HPDE6-E6E7 (cell line): ENCODE data around the gene RTP2.

ENCODE experiments used
- DNase-seq: peaks from one replicate; pipeline ENCODE4 v3.0.0; 2011; ENCODE audit warnings: missing footprints; ENCODE audit errors: extremely low spot score

The RTP2 gene

GRCh38 chr3:187738331-187739093, 36.2 kb upstream of the RTP2 start:
- DNase-seq: peak; percentile 89

GRCh38 chr3:187738071-187738330, 35.6 kb upstream of the RTP2 start:
- no peak for DNase-seq

DNA sequence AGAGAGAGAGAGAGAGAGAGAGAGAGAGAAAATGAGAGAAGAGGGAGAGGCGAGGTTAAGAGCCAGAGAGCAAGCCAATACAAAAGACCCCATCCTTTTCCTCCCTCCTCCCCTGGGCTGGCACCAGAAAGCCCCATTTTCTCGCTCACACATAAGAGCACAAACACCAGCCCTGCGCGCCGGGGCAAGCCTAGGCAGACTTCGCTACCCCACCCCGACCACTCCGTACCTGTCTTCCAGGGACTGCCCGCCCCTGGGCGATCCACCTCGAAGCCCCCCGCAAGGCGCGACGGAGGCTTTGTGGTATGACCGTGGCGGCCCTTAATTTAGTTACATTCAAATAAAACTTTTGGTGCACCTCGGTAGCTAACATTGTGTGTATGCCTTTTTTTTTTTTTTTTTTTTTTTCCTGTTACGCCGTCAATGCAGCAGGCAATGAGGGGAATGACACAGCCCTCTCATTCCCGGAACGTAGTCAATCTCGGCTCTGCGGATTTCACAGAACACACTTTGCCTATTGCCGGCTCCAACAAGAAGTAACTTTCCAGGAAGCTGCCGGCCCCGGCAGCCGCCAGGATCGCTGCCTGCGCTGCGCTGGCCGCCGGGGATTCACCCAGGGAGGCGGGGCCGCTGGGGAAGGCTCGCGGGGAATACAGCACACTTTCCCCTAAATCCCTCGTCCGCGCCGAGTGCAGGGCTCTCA, 35.2 kb upstream of the RTP2 start:
- DNase-seq: peak; percentile 49

DNA sequence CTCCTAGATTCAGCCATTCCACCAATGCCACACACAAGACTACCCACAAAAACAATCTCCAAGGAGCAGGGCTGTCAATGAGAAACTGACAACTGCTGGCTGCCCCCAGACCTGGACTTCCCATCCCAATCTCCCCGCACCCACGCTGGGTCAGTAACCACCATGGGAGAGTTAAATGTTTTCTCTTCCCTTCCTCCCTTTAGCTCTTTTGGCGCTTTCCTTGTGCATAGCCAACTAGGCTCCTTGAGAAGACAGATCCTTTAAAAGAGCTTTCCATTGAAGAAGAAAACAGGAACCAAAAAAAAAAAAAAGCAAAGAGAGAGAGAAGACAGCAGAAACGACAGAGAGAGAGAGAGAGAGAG, 34.6 kb upstream of the RTP2 start:
- DNase-seq: no peak

GRCh38 chr3:187736418-187736871, 34.1 kb upstream of the RTP2 start:
- no peak for DNase-seq

- no peak for DNase-seq
Observed at GRCh38 chr3:187735837-187736236, 33.5 kb upstream of the RTP2 start.

DNA sequence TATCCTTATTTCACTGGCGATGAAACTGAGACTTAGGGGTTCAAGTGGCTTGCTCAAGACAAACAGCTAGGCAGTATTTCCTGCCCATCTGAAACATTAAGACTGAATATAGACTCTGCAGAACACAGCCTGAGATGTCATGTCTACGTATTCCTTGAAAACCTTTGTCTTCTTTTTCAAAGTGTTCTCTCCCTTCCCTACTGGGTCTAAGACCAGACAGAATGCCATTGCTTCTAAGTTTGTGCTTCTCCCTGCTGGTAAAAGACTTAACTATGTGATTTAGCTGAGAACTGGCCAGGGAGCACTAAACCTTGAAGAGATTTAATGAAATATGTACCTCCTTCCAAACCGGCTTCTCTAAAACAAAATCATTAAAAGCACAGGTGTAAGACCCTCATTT, 33.0 kb upstream of the RTP2 start:
- DNase-seq: no peak

- no peak for DNase-seq
Observed at GRCh38 chr3:187734841-187735240, 32.5 kb upstream of the RTP2 start.

DNA sequence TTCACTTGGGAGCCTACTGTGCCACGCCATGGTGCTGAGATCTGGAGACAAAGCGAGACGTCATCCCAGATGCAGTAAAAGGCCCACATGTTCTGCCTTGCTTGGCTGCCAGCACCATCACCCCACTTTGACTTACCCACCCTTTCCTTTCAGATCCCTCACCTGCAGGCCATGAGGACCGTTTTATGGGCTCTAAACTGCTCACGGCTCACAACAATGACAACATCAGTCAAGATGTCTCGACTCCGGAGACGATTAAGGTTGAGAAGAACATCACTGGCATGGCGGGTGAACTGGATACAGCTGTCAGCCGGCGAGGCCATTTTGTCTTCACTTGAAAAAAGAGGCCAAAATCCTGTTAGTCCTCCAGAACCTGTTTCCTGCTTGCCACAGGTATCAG, 31.0 kb upstream of the RTP2 start:
- no peak for DNase-seq

DNA sequence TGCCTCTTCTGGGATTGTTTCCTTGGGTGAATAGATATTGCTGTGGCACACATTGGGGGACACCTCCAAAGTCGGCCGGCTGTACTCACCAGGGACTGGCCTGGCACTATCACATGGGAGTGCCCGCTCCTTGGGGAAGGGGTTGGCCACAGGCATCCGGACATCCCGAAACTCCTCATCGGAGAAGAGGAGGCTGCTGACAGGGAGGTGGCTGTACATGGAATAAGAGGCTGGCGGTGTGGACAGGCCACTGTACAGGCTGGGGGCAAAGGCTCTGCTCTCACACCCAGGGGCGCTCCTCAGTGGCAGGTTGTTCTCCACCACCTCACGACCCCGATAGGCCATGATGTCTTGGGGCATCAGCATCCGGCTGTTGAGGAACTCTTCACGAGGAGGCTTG, 27.2 kb upstream of the RTP2 start:
- no peak for DNase-seq

- DNase-seq: no peak
Observed at GRCh38 chr3:187728940-187729583, 26.7 kb upstream of the RTP2 start.

- DNase-seq: no peak
Observed at GRCh38 chr3:187728248-187728647, 25.9 kb upstream of the RTP2 start.

DNA sequence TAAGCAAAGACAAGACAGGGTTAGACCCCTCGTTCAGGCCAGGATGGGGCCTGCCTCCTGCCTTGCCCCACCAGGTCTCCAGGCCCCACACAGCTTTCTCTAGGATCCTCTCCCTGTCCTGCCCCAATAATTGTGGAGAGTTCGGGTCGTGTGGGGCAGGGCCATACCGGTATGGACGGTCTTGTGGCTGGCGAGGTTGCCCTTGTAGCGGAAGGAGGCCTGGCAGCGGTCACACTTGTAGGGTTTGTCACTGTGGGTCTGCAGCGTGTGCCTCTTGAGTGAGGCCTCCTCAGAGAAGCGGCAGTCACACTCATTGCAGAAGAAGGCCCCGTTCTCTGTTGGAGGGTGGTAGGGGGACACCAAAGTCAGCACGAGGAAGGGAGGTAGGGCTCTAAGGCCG, 24.2 kb upstream of the RTP2 start:
- no peak for DNase-seq

GRCh38 chr3:187725653-187726370, 23.5 kb upstream of the RTP2 start:
- no peak for DNase-seq

DNA sequence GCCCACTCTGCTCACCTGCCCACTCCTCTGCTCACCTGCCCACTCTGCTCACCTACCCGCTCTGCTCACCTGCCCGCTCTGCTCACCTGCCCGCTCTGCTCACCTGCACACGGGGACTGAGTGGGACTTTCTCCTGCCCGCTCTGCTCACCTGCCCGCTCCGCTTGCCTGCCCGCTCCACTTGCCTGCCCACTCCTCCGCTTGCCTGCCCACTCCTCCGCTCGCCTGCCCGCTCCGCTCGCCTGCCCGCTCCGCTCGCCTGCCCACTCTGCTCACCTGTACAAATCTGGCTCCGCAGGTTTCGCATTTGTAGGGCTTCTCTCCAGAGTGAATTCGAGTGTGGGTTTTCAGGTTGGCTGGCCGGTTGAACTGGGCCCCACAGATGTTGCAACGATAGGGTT, 22.9 kb upstream of the RTP2 start:
- DNase-seq: no peak

DNA sequence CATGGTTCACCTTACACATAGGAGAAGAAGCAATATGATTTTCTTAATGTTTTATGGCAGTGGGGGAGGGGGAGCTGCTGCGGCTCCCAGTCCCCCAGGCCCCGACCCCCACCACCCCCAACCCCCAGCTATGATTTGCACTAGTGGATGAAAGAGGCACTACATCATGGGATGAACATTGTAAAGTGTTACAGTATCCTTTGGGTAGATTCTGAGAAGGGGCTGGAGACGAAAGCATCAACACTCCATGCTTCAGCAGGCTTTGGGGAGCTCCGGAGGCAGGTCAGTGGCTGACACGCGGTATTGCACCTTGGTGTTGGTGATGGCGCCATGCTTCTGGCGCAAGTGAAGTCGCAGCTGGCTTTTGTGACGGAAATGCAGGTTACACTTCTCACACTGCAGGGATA, 19.9 kb upstream of the RTP2 start:
- no peak for DNase-seq

DNA sequence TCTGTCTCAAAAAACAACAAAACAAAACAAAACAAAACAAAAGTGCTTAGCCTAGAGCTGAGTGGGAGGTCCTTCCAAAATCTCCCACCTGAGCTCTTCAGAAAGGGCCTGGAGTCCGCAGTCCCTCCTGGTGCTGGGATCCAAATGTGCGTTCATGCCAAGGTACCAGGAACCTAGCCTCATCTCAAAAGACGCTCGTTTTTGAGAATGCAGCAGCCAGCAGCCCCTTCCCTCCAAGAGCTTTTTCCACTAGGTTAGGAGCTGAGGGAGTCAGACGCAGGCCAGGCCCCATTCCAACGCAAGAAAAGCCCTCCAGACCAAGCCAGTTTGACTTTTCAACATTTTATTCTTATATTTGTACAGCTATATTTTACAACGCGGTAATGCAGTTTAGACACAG, 18.7 kb upstream of the RTP2 start:
- DNase-seq: no peak

DNA sequence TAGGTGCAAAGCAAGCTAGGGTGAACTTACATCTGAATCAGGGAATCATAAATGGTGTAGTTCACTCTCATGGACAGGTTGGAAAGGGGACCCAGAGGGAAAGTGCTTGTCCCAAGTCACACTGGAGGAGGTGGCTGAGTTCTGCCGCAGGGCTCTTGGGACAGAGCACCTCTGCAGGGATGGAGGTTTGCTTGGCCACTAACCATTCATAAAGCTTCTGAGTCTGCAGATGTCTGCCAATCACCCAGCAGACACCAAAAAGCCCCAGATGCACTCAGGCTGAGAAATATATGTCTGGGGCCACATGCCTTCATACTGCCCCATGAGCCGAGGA, 17.9 kb upstream of the RTP2 start:
- DNase-seq: no peak

GRCh38 chr3:187719628-187720336, 17.4 kb upstream of the RTP2 start:
- no peak for DNase-seq

DNA sequence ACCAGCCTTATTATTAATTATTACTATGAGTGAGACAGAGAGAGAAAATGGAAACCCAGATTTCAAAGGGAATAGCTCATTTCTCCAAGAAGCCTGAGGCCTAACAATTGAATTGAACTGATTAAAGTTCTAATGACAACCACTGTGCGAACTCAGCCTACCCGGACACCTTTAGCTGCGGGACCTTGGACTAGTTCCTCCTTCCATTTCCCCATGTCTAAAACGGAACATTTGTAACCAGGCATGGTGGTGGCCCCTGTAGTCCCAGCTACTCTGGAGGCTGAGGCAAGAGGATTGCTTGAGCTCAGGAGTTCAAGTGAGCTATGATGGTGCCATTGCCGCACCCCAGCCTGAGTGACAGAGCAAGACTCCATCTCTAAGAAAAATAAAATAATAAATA, 16.4 kb upstream of the RTP2 start:
- DNase-seq: no peak

DNA sequence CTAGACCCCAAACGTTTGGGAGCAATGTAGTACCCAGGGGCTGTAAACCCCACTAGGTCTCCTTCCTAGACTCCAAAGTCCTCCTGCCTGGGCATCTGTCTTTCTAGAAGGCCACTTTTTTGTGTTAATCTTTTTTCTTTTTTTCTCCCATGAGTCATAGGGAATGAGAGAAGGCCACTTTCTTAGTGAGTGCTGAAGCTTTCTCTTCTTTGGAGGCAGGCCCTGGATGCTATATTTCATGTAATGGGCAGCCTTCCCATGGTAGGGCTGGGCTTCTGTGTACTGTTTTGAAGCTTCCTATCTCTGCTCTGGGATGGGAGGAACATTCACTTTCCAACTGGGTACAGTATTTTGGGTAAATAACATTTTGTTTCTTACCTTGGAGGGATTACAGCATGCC, 15.2 kb upstream of the RTP2 start:
- no peak for DNase-seq

DNA sequence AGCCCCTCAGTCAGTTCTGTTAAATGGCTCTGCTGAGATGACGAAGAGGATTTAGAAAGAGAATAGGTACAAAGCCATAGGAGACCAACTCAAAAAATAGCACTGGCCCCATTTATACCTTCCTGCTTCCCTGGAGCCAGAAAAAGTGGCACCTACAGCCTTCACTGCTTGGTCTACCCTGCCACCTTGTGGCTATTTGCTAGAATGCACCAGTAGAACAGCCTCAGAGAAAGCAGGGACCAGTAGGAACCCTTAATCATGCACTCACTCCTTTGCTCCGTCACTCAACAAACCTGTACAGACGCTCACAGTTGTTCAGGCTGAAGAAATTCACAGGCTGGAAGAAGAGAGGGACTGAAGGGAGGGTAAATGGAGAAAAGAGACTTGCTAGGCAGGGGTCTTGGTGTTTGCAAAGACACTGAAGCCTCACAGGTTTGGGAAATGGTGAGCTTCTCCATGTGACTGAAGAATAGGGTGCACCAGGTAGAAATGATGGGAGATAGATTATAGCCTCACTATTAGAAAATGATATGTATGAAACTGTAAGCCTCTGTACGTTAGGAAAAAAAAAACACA, 12.1 kb upstream of the RTP2 start:
- peak; percentile 79 for DNase-seq
